Common myeloid progenitor, CD34-positive (primary cell): ENCODE measurements around the gene TMCO4.

Source experiments
- CTCF ChIA-PET: fragments of 350-600 bp; sonication (Branson Sonifier 250); formaldehyde crosslinking; loops from one replicate; lab custom pipeline; 2021; ENCODE audit warnings: antibody characterized with exemption; lab: Charles Lee
- POLR2A ChIA-PET: fragments of 350-600 bp; sonication (Branson Sonifier 250); formaldehyde crosslinking; loops from one replicate; lab custom pipeline; 2021; ENCODE audit warnings: antibody characterized with exemption; lab: Charles Lee
- DNase-seq, 3 donors: peaks; one replicate each; pipeline versions ENCODE4 v3.0.0 to v3.0.0-alpha.2; 2013
- H3K27ac ChIP-seq, 2 experiments: 1 replicate in 1 of 2; 2 replicates in 1 of 2; pipeline ENCODE4 v1.7.0; 2013; ENCODE audit warnings: inconsistent platforms in 2 of 2, low read length in 2 of 2, mild to moderate bottlenecking in 2 of 2, low read depth in 1 of 2, moderate library complexity in 1 of 2; ENCODE audit not compliant: severe bottlenecking in 2 of 2, insufficient read depth in 1 of 2, poor library complexity in 1 of 2
- H3K27me3 ChIP-seq, 5 experiments: replicated peaks in 2 of 5; 1 replicate in 3 of 5; 2 replicates in 2 of 5; pipeline versions ENCODE4 v1.6.1 to v1.7.0; 2013; ENCODE audit warnings: low read length in 4 of 5, mild to moderate bottlenecking in 2 of 5, moderate library complexity in 2 of 5, inconsistent platforms in 1 of 5; ENCODE audit not compliant: insufficient read depth in 5 of 5, control insufficient read depth in 4 of 5
- H3K36me3 ChIP-seq, 4 experiments: 1 replicate in 2 of 4; 2 replicates in 2 of 4; pipeline versions ENCODE4 v1.6.1 to v1.7.0; 2013; ENCODE audit warnings: low read length in 3 of 4, control low read depth in 1 of 4, mild to moderate bottlenecking in 1 of 4; ENCODE audit not compliant: control insufficient read depth in 4 of 4, insufficient read depth in 4 of 4
- H3K4me1 ChIP-seq, 4 experiments: 1 replicate in 3 of 4; 2 replicates in 1 of 4; pipeline versions ENCODE4 v1.6.1 to v1.7.1; 2013; ENCODE audit warnings: low read length in 3 of 4, mild to moderate bottlenecking in 3 of 4, control low read depth in 1 of 4, inconsistent platforms in 1 of 4, moderate library complexity in 1 of 4; ENCODE audit not compliant: control insufficient read depth in 4 of 4, insufficient read depth in 4 of 4; ENCODE audit errors: control extremely low read depth in 1 of 4
- H3K4me3 ChIP-seq, 7 experiments: 1 replicate in 4 of 7; 2 replicates in 3 of 7; pipeline versions ENCODE4 v1.5.1 to v1.7.0; 2013; ENCODE audit warnings: mild to moderate bottlenecking in 7 of 7, low read length in 6 of 7, moderate library complexity in 6 of 7, inconsistent platforms in 2 of 7, low read depth in 2 of 7, control low read depth in 1 of 7; ENCODE audit not compliant: insufficient read depth in 4 of 7, control insufficient read depth in 1 of 7; ENCODE audit errors: extremely low read depth in 1 of 7
- H3K9me3 ChIP-seq, 5 experiments: 1 replicate in 4 of 5; 2 replicates in 1 of 5; pipeline versions ENCODE4 v1.6.1 to v1.7.1; 2013; ENCODE audit warnings: low read length in 4 of 5, mild to moderate bottlenecking in 2 of 5, inconsistent platforms in 1 of 5, low read depth in 1 of 5, moderate library complexity in 1 of 5; ENCODE audit not compliant: control insufficient read depth in 4 of 5, insufficient read depth in 2 of 5; ENCODE audit errors: control extremely low read depth in 1 of 5
- WGBS: methylation state at CpG from one replicate; pipeline ENCODE4 v1.1.5; 2013; ENCODE audit not compliant: insufficient coverage; 5-methylcytosine and 5-hydroxymethylcytosine counted together

The TMCO4 gene

GRCh38 chr1:19689856-19690255 is 109.9 kb downstream of the TMCO4 start:
- Histone ChIP-seq H3K4me1 (peaks cover 0 to 1% (median 0%) of the 10 kb centered on the region in 4 experiments), H3K4me3 (no peak overlapping the region), H3K27ac (no peak overlapping the region), H3K9me3 (peaks cover 0 to 18% (median 13%) of the 10 kb centered on the region in 5 experiments), H3K36me3 (peaks cover 0 to 49% (median 10%) of the 10 kb centered on the region in 4 experiments), H3K27me3 (no peaks in the 10 kb centered on the region)
- WGBS, result 100% methylated on average over 2 of the region's 3 CpGs
- DNase-seq, result peak in 1 of 3 donors; percentile 26
- ChIA-PET POLR2A (no interaction called here), CTCF (interaction anchor here (1.4 to 1.6 kb wide), 2 partner anchors 12 to 28 kb away, joined by 5 read pairs; no protein-coding TSS in a partner anchor)

GRCh38 chr1:19689085-19689757 is 110.5 kb downstream of the TMCO4 start:
- no peak for DNase-seq
- ChIA-PET CTCF (interaction anchor here (1.4 to 1.6 kb wide), 2 partner anchors 13 to 27 kb away, joined by 5 read pairs; no protein-coding TSS in a partner anchor), POLR2A (no interaction called here)
- Histone ChIP-seq H3K27ac (no peak overlapping the region), H3K4me3 (no peak overlapping the region), H3K36me3 (peaks cover 0 to 44% (median 10%) of the 10 kb centered on the region in 4 experiments), H3K27me3 (no peaks in the 10 kb centered on the region), H3K9me3 (peaks cover 0 to 18% (median 13%) of the 10 kb centered on the region in 5 experiments), H3K4me1 (peaks cover 0 to 1% (median 0%) of the 10 kb centered on the region in 4 experiments)
- WGBS, result 95% methylated on average over 5 of the region's 5 CpGs

GRCh38 chr1:19688041-19688842 is 111.5 kb downstream of the TMCO4 start:
- POLR2A ChIA-PET, result no interaction called here

GRCh38 chr1:19687414-19687813 is 112.3 kb downstream of the TMCO4 start:
- Histone ChIP-seq H3K36me3 (peaks cover 0 to 39% (median 12%) of the 10 kb centered on the region in 4 experiments), H3K27me3 (no peaks in the 10 kb centered on the region), H3K9me3 (peaks cover 0 to 18% (median 13%) of the 10 kb centered on the region in 5 experiments), H3K4me1 (peaks cover 0 to 1% (median 0%) of the 10 kb centered on the region in 4 experiments), H3K4me3 (no peak overlapping the region), H3K27ac (no peak overlapping the region)
- 100% methylated on average over 1 of the region's 1 CpG for WGBS
- ChIA-PET CTCF (interaction anchor here (0.8 kb wide), 1 partner anchor 27 kb away, joined by 3 read pairs; no protein-coding TSS in a partner anchor), POLR2A (no interaction called here)
- no peak for DNase-seq

More at GRCh38 chr1:19688041-19688842, 111.5 kb downstream of the TMCO4 start:
- Histone ChIP-seq H3K27me3 (no peaks in the 10 kb centered on the region), H3K36me3 (peaks cover 0 to 38% (median 8%) of the 10 kb centered on the region in 4 experiments), H3K9me3 (peaks cover 0 to 18% (median 13%) of the 10 kb centered on the region in 5 experiments), H3K4me3 (no peak overlapping the region), H3K4me1 (peaks cover 0 to 1% (median 0%) of the 10 kb centered on the region in 4 experiments), H3K27ac (no peak overlapping the region)
- 77% methylated on average over 18 of the region's 19 CpGs for WGBS
- CTCF ChIA-PET, result interaction anchor here (0.8 kb wide), 1 partner anchor 28 kb away, joined by 3 read pairs; no protein-coding TSS in a partner anchor
- no peak for DNase-seq

- WGBS, result 82% methylated on average over 8 of the region's 9 CpGs
- Histone ChIP-seq H3K9me3 (peaks cover 0 to 18% (median 13%) of the 10 kb centered on the region in 5 experiments), H3K27me3 (no peaks in the 10 kb centered on the region), H3K4me3 (no peak overlapping the region), H3K36me3 (peaks cover 0 to 28% (median 13%) of the 10 kb centered on the region in 4 experiments), H3K27ac (no peak overlapping the region), H3K4me1 (peaks cover 0 to 1% (median 0%) of the 10 kb centered on the region in 4 experiments)
- POLR2A ChIA-PET, result no interaction called here
- CTCF ChIA-PET, result interaction anchor here (2.7 kb wide), 1 partner anchor 19 kb away, joined by 6 read pairs; no protein-coding TSS in a partner anchor
- no peak for DNase-seq
Observed at GRCh38 chr1:19685994-19686393, 113.7 kb downstream of the TMCO4 start.

- Histone ChIP-seq H3K9me3 (peaks cover 0 to 9% (median 3%) of the 10 kb centered on the region in 5 experiments), H3K27me3 (no peaks in the 10 kb centered on the region), H3K4me1 (peaks cover 0 to 1% (median 0%) of the 10 kb centered on the region in 4 experiments), H3K4me3 (no peak overlapping the region), H3K36me3 (peaks cover 0 to 20% (median 9%) of the 10 kb centered on the region in 4 experiments), H3K27ac (no peak overlapping the region)
- ChIA-PET POLR2A (no interaction called here), CTCF (interaction anchor here (0.5 to 2.7 kb wide), 4 partner anchors 17 to 25 kb away, joined by 3 to 6 read pairs (median 3); no protein-coding TSS in a partner anchor)
- no peak for DNase-seq
- no CpG with 5 or more reads among the region's 2 CpGs for WGBS
Observed at GRCh38 chr1:19684677-19685076, 115.0 kb downstream of the TMCO4 start.
